ENCODE measurements around the gene BNIP5.
A peak's percentile ranks its signal among the peaks of the same experiment; 100 is the strongest.

Gene BNIP5

DNA sequence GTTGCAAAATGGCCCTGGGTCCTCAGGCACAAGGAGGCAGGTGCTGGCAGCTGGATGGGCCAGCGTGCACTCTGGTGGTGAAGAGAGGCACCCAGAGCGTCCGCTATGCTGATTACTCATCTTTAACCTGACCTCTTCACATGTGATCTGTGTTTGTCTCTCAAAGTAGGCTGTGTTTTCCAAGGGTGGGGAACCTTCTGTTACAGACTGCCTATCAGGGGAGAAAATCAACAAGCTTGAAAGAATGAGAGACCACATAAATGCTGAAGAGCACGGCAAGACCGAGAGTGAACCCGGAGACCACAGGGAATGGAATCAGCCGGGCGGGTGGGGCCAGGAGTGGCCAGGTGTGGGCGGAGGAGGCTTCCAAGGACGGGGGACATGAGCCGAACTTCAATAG, 16.2 kb downstream of the BNIP5 start:
- DNase-seq, result no peak

DNA sequence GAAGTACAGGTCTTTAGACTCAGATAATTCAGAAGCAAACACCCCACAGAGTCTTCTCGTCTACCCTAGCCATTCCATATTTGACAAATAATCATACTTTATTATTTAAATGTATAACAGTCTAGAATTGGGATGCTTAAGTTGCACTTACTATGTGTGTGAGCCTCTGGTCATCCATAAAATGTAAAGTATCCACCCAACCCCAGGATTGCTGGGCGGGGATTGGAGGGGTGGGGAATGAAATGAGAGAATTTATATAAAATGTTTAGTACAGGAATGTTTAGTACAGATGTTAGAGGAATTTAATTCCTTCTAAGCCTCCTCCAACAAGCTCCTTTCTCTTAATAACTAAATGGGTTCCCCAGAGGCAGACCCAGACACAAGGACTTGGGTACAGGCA, 16.9 kb downstream of the BNIP5 start:
- DNase-seq, result no peak

DNA sequence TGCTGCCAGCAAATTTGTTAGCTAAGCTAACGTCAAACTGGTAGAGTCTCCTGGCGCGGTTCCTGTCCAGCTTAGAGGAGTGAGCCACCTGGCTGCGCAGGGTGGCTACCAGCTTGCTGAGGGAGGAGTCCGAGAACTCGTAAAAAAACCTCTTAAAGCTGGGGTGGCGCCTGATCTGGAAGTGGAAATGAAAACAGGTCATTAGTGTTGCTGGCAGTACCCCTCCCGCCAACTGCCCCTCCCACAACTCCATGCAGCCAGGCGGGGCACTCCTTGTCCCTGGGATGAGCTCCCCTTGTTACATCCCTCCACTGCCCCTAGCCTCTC, 17.3 kb downstream of the BNIP5 start:
- no peak for DNase-seq

DNA sequence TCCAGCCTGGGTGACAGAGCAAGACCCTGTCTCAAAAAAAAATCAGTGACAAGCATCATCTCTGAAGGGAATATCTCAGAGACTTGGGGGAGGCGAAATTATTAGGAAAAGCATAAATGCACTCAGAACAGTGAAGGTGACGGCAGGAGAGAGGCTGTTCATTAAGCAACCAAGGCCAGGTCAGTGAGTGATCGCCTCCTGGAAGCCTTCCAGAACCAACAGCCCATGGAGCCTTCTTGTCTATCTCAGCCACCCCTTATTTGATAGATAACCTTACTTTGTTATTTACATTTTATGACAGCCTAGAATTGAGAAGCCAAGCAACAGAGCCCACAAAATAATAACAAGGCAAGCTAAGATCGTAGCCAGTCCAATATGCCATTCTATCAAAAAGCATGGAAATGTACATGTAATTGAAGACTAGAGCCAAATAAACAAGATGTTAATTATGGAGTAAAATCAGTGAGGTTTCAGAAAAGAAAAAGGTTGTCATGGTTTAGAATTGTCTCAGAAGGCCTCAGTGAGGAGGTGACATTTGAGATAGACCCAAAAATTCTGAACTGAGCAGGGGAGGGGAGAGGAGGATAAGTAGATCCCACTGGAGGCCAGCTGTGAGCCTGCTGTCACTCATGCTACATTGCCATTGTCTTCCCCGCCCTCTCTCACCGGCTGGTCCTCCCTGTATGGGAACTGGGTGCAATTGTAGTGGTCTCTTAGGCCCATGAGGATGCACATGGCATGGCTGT, 17.8 kb downstream of the BNIP5 start:
- DNase-seq, result no peak

DNA sequence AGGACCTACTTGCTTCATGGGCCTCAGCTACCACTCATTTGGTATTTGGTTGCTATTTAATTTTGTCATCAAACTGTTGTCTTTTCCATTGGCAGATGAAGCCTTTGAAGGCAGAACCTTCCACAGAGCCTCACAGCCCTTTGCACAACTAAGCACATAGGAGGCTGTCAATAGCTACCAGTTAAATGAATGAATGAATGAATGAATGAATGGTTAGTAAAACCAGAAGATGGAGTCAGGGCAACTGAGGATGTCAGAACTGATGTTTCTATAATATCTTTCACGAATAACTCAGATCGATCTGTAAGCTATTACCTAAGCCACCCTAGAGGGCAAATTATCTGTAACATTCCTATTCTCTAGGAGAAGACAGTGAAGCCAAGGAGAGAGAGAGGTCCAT, 19.1 kb downstream of the BNIP5 start:
- no peak for DNase-seq

DNA sequence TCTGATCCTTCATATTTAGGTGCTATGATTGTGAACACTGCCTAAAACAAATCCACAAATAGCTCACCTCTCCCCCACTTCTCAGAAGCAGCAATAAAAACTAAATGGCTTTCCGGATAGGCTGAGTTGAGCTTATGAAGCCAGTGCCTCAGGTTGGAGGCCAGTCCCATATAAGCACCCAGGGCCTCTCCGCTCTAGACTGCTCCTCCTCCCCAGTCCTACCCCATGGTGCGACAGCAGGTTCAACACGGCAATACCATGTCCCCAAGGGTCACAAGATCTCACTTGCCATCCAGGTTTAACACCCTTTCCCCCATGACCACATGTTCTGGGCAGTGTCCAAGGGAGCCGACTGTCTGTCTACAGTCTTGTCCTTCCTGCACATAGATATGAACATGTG, 20.8 kb downstream of the BNIP5 start:
- DNase-seq, result no peak

DNA sequence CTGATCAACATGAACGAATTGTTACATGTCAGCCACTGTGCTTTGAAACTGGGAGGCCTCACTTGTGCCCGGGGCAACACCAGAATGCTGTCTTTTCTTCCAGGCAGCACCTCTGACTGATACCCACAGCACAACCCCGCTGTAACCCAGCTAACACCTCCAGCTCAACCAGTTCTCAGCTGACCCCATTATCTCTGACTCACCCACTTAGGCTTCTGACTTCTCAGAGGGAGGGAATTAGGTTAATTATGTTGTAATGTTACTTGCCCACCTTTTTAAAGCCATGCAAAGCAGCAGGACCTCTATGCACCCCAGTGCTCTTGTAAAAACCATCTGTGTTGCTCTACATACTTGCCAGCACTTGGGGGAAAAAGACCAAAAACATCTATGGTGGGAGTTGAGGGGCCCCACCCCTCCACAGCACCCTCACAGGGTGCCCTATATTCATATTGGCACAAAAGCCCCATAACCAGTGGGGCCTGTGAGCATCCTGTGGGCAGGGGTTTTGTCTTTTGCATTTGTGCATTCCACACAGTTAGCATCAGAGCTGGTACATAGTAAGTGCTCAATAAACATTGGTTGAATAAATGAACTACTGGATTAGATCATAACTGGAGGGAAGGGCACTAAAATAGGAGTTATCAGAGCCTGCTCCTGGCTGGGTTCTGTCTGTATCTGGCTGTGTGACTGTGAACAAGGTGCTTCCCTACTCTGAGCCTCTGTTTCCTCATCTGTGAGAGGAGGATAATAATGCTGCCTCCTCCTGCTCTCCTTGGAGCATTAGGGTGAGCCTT, 22.3 kb downstream of the BNIP5 start:
- DNase-seq, result peak; percentile 33

DNA sequence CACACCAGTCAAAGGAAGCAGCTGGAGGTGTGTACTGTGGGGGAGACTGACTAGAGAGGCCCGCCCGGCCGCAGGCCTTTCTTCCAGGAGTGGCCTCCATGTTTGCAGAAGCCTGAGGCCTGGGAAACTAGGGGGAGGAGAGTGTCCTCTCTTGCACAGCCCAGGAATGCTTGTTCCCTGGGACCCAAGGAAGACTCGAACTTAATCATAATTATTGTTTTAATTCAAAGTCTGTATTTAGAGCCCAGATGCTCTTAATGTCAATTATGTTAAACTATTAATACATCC, 23.1 kb downstream of the BNIP5 start:
- DNase-seq, result no peak

DNA sequence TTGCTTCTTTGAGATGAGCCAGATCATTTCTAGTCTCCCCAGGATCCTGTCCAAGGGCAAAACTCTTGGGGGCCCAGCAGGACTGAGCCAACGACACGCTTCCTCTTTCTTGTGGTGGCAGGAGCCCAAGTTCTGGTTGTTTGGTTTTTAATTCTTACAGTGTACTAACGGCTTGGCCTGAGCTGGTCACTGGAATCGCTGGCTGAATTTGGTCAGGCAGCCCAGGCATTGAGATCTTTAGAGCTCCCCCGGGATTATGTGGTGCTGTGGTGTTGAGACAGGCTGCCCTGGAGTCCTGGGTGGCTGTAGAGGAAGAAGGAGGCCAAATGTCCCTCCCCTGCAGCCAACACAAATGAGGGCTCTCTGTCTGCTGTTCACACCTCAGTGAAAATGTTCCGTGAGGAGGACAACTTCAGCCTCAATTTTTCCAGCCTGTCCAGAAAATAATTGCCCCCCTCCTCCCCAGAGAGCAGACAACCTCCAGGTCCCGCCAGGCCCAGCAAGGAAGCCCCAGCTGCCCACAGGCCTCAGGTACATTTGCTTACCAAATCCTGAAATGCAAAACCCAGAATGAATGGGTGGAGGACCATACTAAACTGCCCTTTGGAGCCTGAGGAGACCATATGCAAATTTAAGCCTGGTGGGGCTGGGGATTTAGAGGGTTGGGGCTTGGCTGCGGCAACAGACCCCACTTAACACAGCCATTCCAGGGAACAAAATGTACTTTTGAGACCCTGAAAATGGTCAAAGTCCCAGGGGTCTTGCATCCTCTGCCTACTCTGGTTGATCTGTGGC, 23.6 kb downstream of the BNIP5 start:
- DNase-seq, result no peak

DNA sequence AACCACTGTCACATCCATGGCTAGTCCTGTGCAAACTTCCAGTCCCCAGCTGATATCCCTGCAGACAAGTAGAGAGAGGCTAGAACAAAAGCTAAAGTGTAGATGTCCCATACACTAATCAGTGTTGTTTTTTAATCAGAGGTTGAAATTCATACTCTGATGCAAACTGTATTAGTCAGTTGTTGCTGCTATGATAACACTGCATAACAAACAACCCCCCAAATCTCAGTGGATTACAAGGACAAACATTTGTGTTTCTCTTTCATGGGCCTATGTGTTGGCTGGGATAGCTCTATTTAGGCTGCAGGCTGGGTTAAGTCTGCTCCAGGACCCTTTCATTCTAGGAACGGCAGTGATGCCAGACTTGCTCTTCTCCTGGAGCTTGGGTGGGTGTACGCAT, 26.8 kb downstream of the BNIP5 start:
- no peak for DNase-seq

DNA sequence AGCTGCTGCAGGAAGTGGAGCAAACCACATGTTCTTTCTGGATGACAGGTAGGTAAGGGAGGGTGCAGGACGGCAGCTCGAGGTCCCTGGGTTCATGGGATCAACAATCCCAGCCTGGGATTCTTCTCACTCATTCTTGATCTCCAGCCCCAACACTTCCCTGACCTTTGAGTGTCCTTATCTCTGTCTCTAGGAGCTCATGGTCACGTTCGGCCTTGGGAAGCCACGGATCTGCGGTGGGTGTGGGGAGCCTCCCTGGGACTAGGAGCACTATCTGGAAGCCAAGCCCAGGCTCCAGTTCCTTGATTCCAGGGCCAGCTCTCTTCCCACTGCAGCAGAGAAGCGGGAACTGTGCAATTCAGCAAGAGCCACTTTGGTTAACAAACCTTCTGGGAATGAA, 27.5 kb downstream of the BNIP5 start:
- DNase-seq, result no peak

DNA sequence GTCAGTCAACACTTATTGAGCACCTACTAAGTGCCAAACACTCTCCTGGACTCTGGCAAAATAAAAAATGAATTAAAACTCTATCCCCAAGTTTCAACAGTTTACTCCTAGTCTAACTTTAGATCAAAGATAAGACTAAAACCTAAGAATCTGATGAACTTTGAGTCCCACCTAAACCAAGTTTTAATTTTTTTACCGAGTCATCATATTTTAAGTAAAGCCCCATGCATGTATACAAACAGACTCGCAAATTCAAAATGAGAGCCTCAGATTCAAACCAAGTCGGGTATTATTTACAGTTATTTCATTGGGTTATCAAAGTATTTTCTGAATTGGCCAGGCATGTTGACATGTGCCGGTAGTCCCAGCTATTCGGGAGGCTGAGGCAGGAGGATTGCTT, 28.2 kb downstream of the BNIP5 start:
- DNase-seq, result no peak

DNA sequence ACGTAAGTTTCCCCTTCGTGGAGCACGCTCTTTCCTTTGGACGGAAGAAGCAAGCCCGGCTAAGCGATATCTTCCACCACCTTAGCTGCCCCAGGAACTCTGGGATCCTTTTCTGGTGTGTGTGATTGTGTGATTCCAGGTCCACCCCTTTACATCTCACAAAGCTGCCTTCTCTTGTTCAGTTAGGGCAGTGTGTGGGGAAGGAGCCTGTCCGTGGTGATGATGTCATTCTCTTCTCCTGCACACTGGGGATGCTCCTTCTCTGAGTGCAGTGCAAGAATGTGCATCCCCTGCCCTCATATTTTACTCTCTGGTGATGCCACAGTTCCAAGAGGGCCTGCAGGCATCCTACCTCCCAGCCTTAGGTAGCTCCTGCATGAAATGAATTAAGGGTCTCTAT, 30.3 kb downstream of the BNIP5 start:
- DNase-seq, result no peak

DNA sequence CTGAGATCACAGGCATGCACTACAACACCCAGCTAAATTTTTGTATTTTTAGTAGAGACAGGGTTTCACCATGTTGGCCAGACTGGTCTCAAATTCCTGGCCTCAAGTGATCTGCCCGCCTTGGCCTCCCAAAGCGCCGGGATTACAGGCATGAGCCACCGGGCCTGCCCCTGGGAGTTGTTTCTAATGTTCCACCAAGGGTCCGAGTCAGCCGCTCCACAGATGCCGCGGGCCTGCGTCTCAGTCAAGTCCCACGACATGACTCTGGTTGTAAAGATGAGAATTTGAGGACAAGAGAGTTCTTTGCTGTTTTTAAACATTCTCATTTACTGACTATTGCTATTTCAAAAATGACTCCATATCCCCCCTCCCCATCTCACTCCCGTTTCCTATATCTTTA, 30.8 kb downstream of the BNIP5 start:
- no peak for DNase-seq

DNA sequence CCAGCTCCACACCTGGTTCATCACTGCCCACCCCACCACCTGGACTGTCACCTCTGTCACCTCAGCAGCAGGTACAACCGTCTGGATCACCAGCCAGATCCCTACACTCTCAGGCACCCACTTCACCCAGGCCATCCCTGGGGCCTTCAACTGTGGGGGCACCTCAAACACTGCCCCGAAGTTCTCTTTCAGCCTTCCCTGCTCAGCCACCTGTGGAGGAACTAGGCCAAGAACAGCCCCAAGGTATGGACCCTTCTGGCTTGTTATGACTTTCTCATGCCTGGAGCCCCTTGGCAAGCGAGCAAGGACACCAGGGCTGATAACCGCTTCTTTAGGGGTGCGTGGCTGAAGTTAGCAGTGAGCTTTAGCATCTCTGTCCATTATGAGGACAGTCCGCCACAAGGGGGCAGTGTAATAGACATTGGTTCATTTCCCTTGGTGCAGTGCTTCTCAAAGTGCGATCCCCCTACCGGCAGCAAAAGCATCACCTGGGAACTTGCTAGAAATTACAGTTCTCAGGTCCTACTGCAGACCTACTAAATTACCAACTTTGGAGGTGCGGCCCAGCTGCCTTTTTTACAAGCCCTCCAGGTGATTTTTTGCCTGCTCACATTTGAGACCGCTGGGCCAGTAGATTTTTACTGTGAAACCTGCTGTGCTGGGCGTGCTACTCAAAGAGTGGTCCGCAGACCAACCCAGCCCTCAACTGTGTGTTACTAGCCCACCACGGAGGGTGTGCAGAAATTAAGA, 34.3 kb downstream of the BNIP5 start:
- peak; percentile 87 for DNase-seq

DNA sequence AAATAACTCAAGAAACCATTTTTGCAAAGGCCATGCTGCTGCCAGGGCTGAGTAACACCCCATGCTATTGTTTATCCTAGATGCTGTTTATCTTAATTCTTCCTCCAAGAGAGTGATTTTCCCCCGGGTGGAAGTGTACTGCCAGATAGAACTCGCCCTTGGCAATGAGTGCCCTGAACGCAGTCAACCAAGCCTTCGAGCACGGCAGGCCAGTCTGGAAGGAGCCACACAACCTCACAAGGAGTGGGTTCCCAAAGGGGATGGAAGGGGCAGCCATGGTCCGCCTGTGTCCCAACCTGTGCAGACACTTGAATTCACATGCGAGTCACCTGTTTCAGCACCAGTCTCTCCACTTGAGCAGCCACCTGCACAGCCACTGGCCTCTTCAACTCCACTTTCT, 34.9 kb downstream of the BNIP5 start:
- no peak for DNase-seq

DNA sequence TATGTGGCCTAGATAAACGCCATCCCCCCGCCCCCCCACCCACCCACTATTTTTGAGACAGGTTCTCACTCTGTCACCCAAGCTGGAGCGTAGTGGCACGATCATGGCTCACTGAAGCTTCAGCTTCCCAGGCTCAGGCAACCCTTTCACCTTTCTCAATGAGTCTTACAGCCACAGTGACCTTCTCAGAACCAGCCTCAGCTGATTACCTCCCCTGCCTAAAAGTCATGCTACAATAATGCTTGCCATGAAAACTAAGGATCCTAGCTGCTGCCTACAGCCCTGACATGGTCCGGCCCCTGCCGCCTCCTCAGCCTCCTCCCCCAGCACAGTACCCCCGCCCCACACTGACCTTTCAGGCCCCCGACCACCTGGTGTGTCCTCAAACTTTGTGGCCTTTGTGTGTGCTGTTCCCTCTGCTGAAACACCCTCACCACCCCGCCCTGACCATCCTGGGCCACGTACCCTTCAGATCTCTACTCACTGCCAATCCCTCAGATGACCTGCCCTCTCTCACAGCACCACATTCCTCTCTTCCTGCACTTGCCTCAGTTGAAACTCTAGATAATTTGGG, 35.5 kb downstream of the BNIP5 start:
- no peak for DNase-seq

DNA sequence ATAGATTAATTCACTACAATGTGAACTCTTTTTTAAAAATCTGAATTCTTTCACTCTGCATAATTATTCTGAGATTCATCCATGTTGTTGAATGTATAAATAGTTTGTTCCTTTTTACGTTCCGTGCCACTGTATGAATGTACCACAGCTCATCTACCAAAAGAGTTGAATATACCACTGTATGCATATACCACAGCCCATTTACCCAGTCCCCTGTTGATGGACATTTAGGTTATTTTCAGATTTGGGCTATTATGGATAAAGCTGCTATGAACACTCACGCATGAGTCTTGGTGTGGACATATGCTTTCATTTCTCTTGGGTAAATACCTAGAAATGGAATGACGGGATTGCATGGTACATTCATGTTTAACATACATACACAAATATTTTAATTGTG, 38.7 kb downstream of the BNIP5 start:
- no peak for DNase-seq

DNA sequence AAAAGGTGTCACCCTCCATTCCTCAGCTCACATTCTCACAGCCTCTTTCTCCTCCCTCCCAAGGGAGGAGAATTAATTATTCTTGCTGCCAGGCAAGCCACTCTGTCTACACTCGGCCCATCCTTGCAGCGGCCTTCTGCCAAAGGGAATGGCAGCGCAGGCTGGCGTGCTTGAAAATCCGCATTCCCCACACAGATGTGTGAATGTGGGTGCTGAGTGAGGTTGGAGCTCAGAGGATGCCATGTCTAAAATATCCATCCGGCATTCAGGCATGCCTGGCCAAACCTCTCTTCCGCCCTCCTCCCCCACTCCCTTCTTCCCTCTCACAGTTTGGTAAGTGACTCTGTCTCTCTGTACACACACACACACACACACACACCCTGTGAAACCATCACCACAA, 39.2 kb downstream of the BNIP5 start:
- no peak for DNase-seq

DNA sequence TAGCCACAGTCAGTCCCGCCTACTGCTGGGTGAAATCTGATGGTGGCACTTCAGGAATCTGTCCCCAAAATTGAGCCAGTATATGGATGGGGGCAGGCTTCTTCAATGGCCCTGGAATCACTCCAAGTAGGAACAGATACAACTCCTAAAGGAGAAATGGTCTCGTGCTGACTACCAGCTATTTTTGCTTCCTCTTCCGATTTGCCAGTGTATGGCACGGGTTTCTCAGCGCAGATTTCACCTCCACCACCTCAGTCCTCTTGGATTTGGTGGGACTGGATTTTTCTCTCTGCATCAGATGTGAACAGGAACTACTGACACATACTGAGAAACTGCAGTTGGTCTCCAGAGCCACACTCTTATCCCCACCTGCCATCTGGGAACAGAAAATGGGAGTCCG, 39.6 kb downstream of the BNIP5 start:
- no peak for DNase-seq

DNA sequence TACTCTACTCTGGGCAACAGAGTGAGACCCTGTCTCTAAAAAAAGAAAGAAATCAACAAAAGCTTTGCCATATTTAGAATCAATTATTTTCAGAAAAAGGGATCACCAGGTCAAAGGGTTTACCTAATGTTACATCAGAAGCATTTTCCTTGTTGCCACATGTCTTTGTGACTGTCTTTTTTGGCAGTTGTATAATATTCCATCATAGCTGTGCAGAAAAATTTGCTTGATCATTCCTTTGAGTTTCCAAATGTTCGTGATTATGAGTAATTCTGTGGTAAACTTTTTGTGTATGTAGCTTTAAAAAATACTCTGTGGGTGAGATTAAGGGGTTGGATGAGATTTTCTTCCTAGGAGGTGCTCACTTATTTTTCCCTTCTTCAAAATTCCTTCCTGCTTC, 40.4 kb downstream of the BNIP5 start:
- DNase-seq, result no peak

DNA sequence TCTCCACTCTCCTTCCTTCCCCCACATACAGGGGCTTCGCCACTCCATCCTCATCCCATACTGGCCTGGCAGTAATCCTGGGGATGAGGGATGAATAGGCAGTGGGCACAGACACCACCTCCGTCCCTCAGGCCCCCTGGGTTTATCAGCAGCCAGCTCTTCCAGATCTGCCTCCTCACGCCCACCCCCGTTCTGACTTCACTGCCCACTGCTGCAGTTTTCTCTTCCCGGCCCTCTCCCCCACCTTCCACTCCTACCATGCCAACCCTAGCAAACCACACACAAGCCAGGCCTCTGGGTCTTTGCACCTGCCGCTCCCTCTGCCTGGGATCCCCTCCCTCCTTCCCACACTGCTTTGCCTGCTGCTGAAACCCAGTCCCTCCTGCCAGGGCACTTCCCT, 44.5 kb downstream of the BNIP5 start:
- no peak for DNase-seq
